HEK293 (cell line): ENCODE results near the gene WDR19.

Source experiments
- CTCF ChIA-PET: fragments of 350-600 bp; formaldehyde crosslinking; extraction: SDS; loops from one replicate; lab custom pipeline; 2021; ENCODE audit warnings: antibody characterized with exemption; lab: Yijun Ruan, JAX
- POLR2A ChIA-PET: fragments of 300-600 bp; formaldehyde crosslinking; extraction: SDS; loops from one replicate; lab custom pipeline; 2020; ENCODE audit warnings: antibody characterized with exemption, inconsistent platforms; lab: Yijun Ruan, JAX
- H3K27ac ChIP-seq: fragments of 200-500 bp; sonication (Bioruptor generic); 2 replicates; pipeline ENCODE4 v1.5.1; 2014; ENCODE audit warnings: low read depth, low read length, control low read depth, inconsistent platforms; ENCODE audit errors: extremely low read depth
- H3K36me3 ChIP-seq, 2 experiments: fragments of 200-500 bp in 1 of 2; sonication (Bioruptor generic) in 1 of 2; 1 replicate in 1 of 2; 2 replicates in 1 of 2; pipeline ENCODE4 v1.5.1; 2014 to 2017; ENCODE audit warnings: inconsistent platforms in 2 of 2, low read length in 2 of 2; ENCODE audit not compliant: control insufficient read depth in 2 of 2, insufficient read depth in 1 of 2
- H3K4me1 ChIP-seq: fragments of 200-500 bp; sonication (Bioruptor generic); 2 replicates; pipeline ENCODE4 v1.5.1; 2014; ENCODE audit warnings: mild to moderate bottlenecking, low read length, inconsistent platforms; ENCODE audit not compliant: control insufficient read depth, insufficient read depth
- H3K4me3 ChIP-seq: 2 replicates; pipeline ENCODE4 v1.5.1; 2011; ENCODE audit warnings: low read depth, mild to moderate bottlenecking, control low read depth, low read length, moderate library complexity
- H3K9me3 ChIP-seq: fragments of 200-500 bp; sonication (Bioruptor generic); 2 replicates; pipeline ENCODE4 v1.5.1; 2014; ENCODE audit warnings: low read depth, low read length, inconsistent platforms; ENCODE audit not compliant: control insufficient read depth, insufficient read depth
- BCL11A ChIP-seq: fragments of 450-650 bp; formaldehyde crosslinking; IDR thresholded peaks from 2 replicates; pipeline ENCODE4 v1.5.1; 2016; ENCODE audit warnings: low read depth, missing biosample characterization, missing genetic modification characterization
- GLI2 ChIP-seq: fragments of 450-650 bp; formaldehyde crosslinking; IDR thresholded peaks from 2 replicates; pipeline ENCODE4; 2017; ENCODE audit warnings: missing biosample characterization, missing genetic modification characterization, low read depth, borderline replicate concordance
- GLIS2 ChIP-seq: fragments of 450-650 bp; formaldehyde crosslinking; IDR thresholded peaks from 2 replicates; pipeline ENCODE4 v1.5.1; 2016; ENCODE audit warnings: missing biosample characterization, missing genetic modification characterization
- INSM2 ChIP-seq: fragments of 450-650 bp; formaldehyde crosslinking; IDR thresholded peaks from 2 replicates; pipeline ENCODE4 v1.5.1; 2016; ENCODE audit warnings: missing biosample characterization, missing genetic modification characterization
- OVOL3 ChIP-seq: fragments of 450-650 bp; formaldehyde crosslinking; IDR thresholded peaks from 2 replicates; pipeline ENCODE4 v1.5.1; 2016; ENCODE audit warnings: missing biosample characterization, missing genetic modification characterization
- REPIN1 ChIP-seq: fragments of 450-650 bp; formaldehyde crosslinking; IDR thresholded peaks from 2 replicates; pipeline ENCODE4 v1.5.1; 2017; ENCODE audit warnings: missing biosample characterization, missing genetic modification characterization, low read depth
- REST ChIP-seq: fragments of 450-650 bp; formaldehyde crosslinking; IDR thresholded peaks from 2 replicates; pipeline ENCODE4 v1.5.1; 2016; ENCODE audit warnings: missing biosample characterization, missing genetic modification characterization
- SALL2 ChIP-seq: fragments of 450-650 bp; formaldehyde crosslinking; IDR thresholded peaks from 2 replicates; pipeline ENCODE4 v1.5.0; 2017; ENCODE audit warnings: missing biosample characterization, mild to moderate bottlenecking, missing genetic modification characterization, borderline replicate concordance
- SCRT1 ChIP-seq: fragments of 450-650 bp; formaldehyde crosslinking; IDR thresholded peaks from 2 replicates; pipeline ENCODE4 v1.5.1; 2016; ENCODE audit warnings: missing biosample characterization, missing genetic modification characterization, borderline replicate concordance
- TCF7L2 ChIP-seq: IDR thresholded peaks from 2 replicates; pipeline ENCODE4 v1.6.1; 2011; ENCODE audit warnings: low read depth, mild to moderate bottlenecking, inconsistent platforms, low read length, moderate library complexity, borderline replicate concordance
- TSHZ1 ChIP-seq: fragments of 450-650 bp; formaldehyde crosslinking; IDR thresholded peaks from 2 replicates; pipeline ENCODE4 v1.5.1; 2016; ENCODE audit warnings: missing biosample characterization, missing genetic modification characterization, borderline replicate concordance
- ZBTB17 ChIP-seq: fragments of 450-650 bp; formaldehyde crosslinking; IDR thresholded peaks from 2 replicates; pipeline ENCODE4 v1.5.1; 2016; ENCODE audit warnings: missing biosample characterization, missing genetic modification characterization
- ZBTB20 ChIP-seq: fragments of 450-650 bp; formaldehyde crosslinking; IDR thresholded peaks from 2 replicates; pipeline ENCODE4 v1.5.1; 2016; ENCODE audit warnings: missing biosample characterization, missing genetic modification characterization
- ZBTB8A ChIP-seq: fragments of 450-650 bp; formaldehyde crosslinking; IDR thresholded peaks from 2 replicates; pipeline ENCODE4 v1.5.1; 2016; ENCODE audit warnings: missing biosample characterization, missing genetic modification characterization
- ZNF24 ChIP-seq: fragments of 450-650 bp; formaldehyde crosslinking; IDR thresholded peaks from 2 replicates; pipeline ENCODE4 v1.5.1; 2016; ENCODE audit warnings: missing biosample characterization, missing genetic modification characterization
- ZNF335 ChIP-seq: fragments of 450-650 bp; formaldehyde crosslinking; conservative IDR thresholded peaks from 2 replicates; pipeline ENCODE4 v1.5.1; 2016; ENCODE audit warnings: missing biosample characterization, missing genetic modification characterization
- ZNF366 ChIP-seq: fragments of 450-650 bp; formaldehyde crosslinking; conservative IDR thresholded peaks from 2 replicates; pipeline ENCODE4 v1.5.1; 2016; ENCODE audit warnings: missing biosample characterization, missing genetic modification characterization
- ZNF37A ChIP-seq: fragments of 450-650 bp; IDR thresholded peaks from 2 replicates; pipeline ENCODE4 v1.5.1; 2018; ENCODE audit warnings: missing biosample characterization, missing genetic modification characterization
- ZNF514 ChIP-seq: fragments of 450-650 bp; formaldehyde crosslinking; IDR thresholded peaks from 2 replicates; pipeline ENCODE4 v1.5.1; 2016; ENCODE audit warnings: missing biosample characterization, missing genetic modification characterization
- ZNF555 ChIP-seq: fragments of 450-650 bp; formaldehyde crosslinking; conservative IDR thresholded peaks from 2 replicates; pipeline ENCODE4 v1.5.1; 2017; ENCODE audit warnings: missing biosample characterization, mild to moderate bottlenecking, missing genetic modification characterization, inconsistent platforms
- ZNF585B ChIP-seq: fragments of 450-650 bp; formaldehyde crosslinking; IDR thresholded peaks from 2 replicates; pipeline ENCODE4 v1.5.1; 2016; ENCODE audit warnings: missing biosample characterization, missing genetic modification characterization
- ZNF626 ChIP-seq: fragments of 450-650 bp; sonication (Bioruptor Pico); formaldehyde crosslinking; IDR thresholded peaks from 2 replicates; pipeline ENCODE4 v1.5.1; 2018; ENCODE audit warnings: missing biosample characterization, missing genetic modification characterization, inconsistent platforms
- ZNF677 ChIP-seq: fragments of 450-650 bp; IDR thresholded peaks from 2 replicates; pipeline ENCODE4 v1.5.0; 2018; ENCODE audit warnings: missing biosample characterization, mild to moderate bottlenecking, missing genetic modification characterization, moderate library complexity
- ZNF791 ChIP-seq: fragments of 450-650 bp; formaldehyde crosslinking; IDR thresholded peaks from 2 replicates; pipeline ENCODE4 v1.5.1; 2016; ENCODE audit warnings: missing biosample characterization, missing genetic modification characterization
- ZNF843 ChIP-seq: fragments of 450-650 bp; formaldehyde crosslinking; IDR thresholded peaks from 2 replicates; pipeline ENCODE4 v1.5.1; 2016; ENCODE audit warnings: missing biosample characterization, missing genetic modification characterization
- ZSCAN16 ChIP-seq: fragments of 450-650 bp; formaldehyde crosslinking; IDR thresholded peaks from 2 replicates; pipeline ENCODE4 v1.5.1; 2016; ENCODE audit warnings: missing biosample characterization, missing genetic modification characterization

Gene WDR19

GRCh38 chr4:39232100-39232499, 49.8 kb downstream of the WDR19 start:
- peaks cover 0 to 13% of the 10 kb centered on the region in 2 experiments; a peak in 1 of 3 replicates for H3K36me3 ChIP-seq
- H3K4me3 ChIP-seq = no peak overlapping the region
- no peaks in the 10 kb centered on the region for H3K9me3 ChIP-seq
- H3K27ac ChIP-seq = no peak overlapping the region
- H3K4me1 ChIP-seq = no peaks in the 10 kb centered on the region
- TF ChIP-seq ZNF366 (no peak), ZBTB20 (tag by site-specific recombination) (no peak), ZNF677 (tag by site-specific recombination) (no peak)
- TF ChIP-seq, all 188 proteins: peak for 0
- POLR2A ChIA-PET = no interaction called here
- CTCF ChIA-PET = no interaction called here

- ChIA-PET CTCF (interaction anchor here (0.6 kb wide), 1 partner anchor 21 kb away, joined by 3 read pairs; no protein-coding TSS in a partner anchor), POLR2A (no interaction called here)
- Histone ChIP-seq H3K4me3 (no peak overlapping the region), H3K9me3 (no peaks in the 10 kb centered on the region), H3K27ac (no peak overlapping the region), H3K4me1 (no peaks in the 10 kb centered on the region), H3K36me3 (peaks cover 0 to 17% of the 10 kb centered on the region in 2 experiments; a peak in 1 of 3 replicates)
- TF ChIP-seq ZNF843 (no peak), ZNF555 (tag by site-specific recombination) (no peak), ZNF791 (tag by site-specific recombination) (no peak), GLI2 (no peak), ZNF514 (tag by site-specific recombination) (no peak), BCL11A (no peak), ZNF37A (tag by site-specific recombination) (no peak), ZNF335 (tag by site-specific recombination) (no peak), TCF7L2 (no peak), ZBTB17 (tag by site-specific recombination) (no peak), OVOL3 (tag by site-specific recombination) (no peak), SCRT1 (tag by site-specific recombination) (no peak), ZBTB20 (tag by site-specific recombination) (no peak), REST (no peak), ZSCAN16 (tag by site-specific recombination) (no peak), ZNF24 (tag by site-specific recombination) (no peak), GLIS2 (no peak), SALL2 (no peak)
Observed at GRCh38 chr4:39233114-39233513, 50.8 kb downstream of the WDR19 start.

GRCh38 chr4:39233783-39234182, 51.5 kb downstream of the WDR19 start:
- CTCF ChIA-PET = interaction anchor here (0.6 kb wide), 2 partner anchors 20 to 141 kb away, joined by 3 to 5 read pairs; no protein-coding TSS in a partner anchor
- POLR2A ChIA-PET = no interaction called here
- Histone ChIP-seq H3K27ac (no peak overlapping the region), H3K4me3 (no peak overlapping the region), H3K9me3 (no peaks in the 10 kb centered on the region), H3K36me3 (peaks cover 0 to 15% of the 10 kb centered on the region in 2 experiments; a peak in 1 of 3 replicates), H3K4me1 (no peaks in the 10 kb centered on the region)
- TF ChIP-seq ZNF626 (tag by site-specific recombination) (no peak), TSHZ1 (tag by site-specific recombination) (no peak), ZBTB17 (tag by site-specific recombination) (no peak), INSM2 (tag by site-specific recombination) (no peak), ZBTB8A (no peak), ZNF585B (tag by site-specific recombination) (no peak), REPIN1 (no peak)
